Natural killer cell (primary cell): ENCODE results near the gene ABCG4. TPM values are rescaled to one million over a fixed set of nuclear protein-coding genes. Genes with fewer than 3 reads are reported as not detected.
A peak's percentile ranks its signal among the peaks of the same experiment; 100 is the strongest.

Source experiments
- ATAC-seq, 3 donors: fragments of 150-1000 bp in 2 of 3; fragments of 200-7000 bp in 1 of 3; cut with Tn5 transposase; 1 replicate in 1 of 3; 2 replicates in 2 of 3; pipeline ENCODE4 v1.10.0; 2021; ENCODE audit warnings: mild to moderate bottlenecking in 2 of 3, moderate library complexity in 2 of 3
- DNase-seq, 2 donors: peaks; one replicate each; pipeline versions ENCODE4 v3.0.0 to v3.0.0-alpha.2; 2013 to 2021; ENCODE audit warnings: mixed read lengths in 1 of 2
- H3K27ac ChIP-seq: one replicate; pipeline ENCODE4 v1.5.1; 2013; ENCODE audit warnings: mild to moderate bottlenecking, low read length
- H3K27me3 ChIP-seq: one replicate; pipeline ENCODE4 v1.6.1; 2013; ENCODE audit warnings: low read length; ENCODE audit not compliant: control insufficient read depth, insufficient read depth
- H3K36me3 ChIP-seq: one replicate; pipeline ENCODE4 v1.6.1; 2013; ENCODE audit warnings: low read length; ENCODE audit not compliant: control insufficient read depth, insufficient read depth
- H3K4me1 ChIP-seq: one replicate; pipeline ENCODE4 v1.6.1; 2013; ENCODE audit warnings: low read length; ENCODE audit not compliant: control insufficient read depth, insufficient read depth
- H3K4me3 ChIP-seq: one replicate; pipeline ENCODE4 v1.5.1; 2013; ENCODE audit warnings: low read length
- H3K9me3 ChIP-seq: one replicate; pipeline ENCODE4 v1.6.1; 2013; ENCODE audit warnings: low read length; ENCODE audit not compliant: control insufficient read depth, insufficient read depth
- H3K27ac Mint-ChIP-seq, 2 donors: one replicate each; pipeline ENCODE4 v1.8.0; 2022; ENCODE audit warnings: mild to moderate bottlenecking in 2 of 2, mixed read lengths in 2 of 2, moderate library complexity in 1 of 2
- H3K27me3 Mint-ChIP-seq, 2 donors: one replicate each; pipeline ENCODE4 v1.8.0; 2022; ENCODE audit warnings: low read depth in 2 of 2, mixed read lengths in 2 of 2
- H3K36me3 Mint-ChIP-seq: one replicate; pipeline ENCODE4 v1.8.0; 2022; ENCODE audit warnings: mixed read lengths
- H3K4me1 Mint-ChIP-seq, 2 donors: one replicate each; pipeline ENCODE4 v1.8.0; 2022; ENCODE audit warnings: mixed read lengths in 2 of 2
- H3K4me3 Mint-ChIP-seq: one replicate; pipeline ENCODE4 v1.8.0; 2022; ENCODE audit warnings: mild to moderate bottlenecking, moderate library complexity, mixed read lengths
- H3K9me3 Mint-ChIP-seq, 2 donors: one replicate each; pipeline ENCODE4 v1.8.0; 2022; ENCODE audit warnings: mixed read lengths in 2 of 2
- CTCF ChIP-seq: fragments of 200-600 bp; IDR thresholded peaks from one replicate; pipeline ENCODE4 v1.8.0; 2022; ENCODE audit warnings: antibody characterized with exemption
- WGBS: methylation state at CpG from one replicate; pipeline ENCODE4 v1.1.7; 2013; ENCODE audit warnings: missing lambda C conversion rate; ENCODE audit not compliant: insufficient coverage; 5-methylcytosine and 5-hydroxymethylcytosine counted together
- intact Hi-C: fragments of 100-400 bp; cut with micrococcal nuclease; formaldehyde crosslinking; loops from one replicate; pipeline ENCODE4 v1.14.2; 2022
- total RNA-seq, 4 donors: library from RNA; stranded (reverse); fragments of 120-200 nt in 1 of 4; gene quantifications; one replicate each; pipeline versions ENCODE4 v1.2.3 to v1.2.4, GENCODE V29; 2013 to 2022

Gene ABCG4
- total RNA-seq, 3 donors from 2014 or later (not counting 1 experiment from before 2014, with no cell fraction given) = 0.09 TPM; not detected in 2

- H3K27me3 ChIP-seq = no peaks in the 10 kb centered on the region
- TF ChIP-seq CTCF = no peak
- no peaks in the 10 kb centered on the region for H3K36me3 ChIP-seq
- peak overlapping the region; percentile 81 to 87 for H3K27ac Mint-ChIP-seq
- no peaks in the 10 kb centered on the region for H3K27me3 Mint-ChIP-seq
- ATAC-seq (no peak), DNase-seq (no peak)
- peaks cover 13 to 21% of the 10 kb centered on the region in 2 donors for H3K4me1 Mint-ChIP-seq
- H3K36me3 Mint-ChIP-seq = no peaks in the 10 kb centered on the region
- intact Hi-C loops = loop anchor here (5.0 kb wide), 3 partner anchors 75 to 190 kb away; partner anchors contain the start of genes RPS25 and TRAPPC4
- peak overlapping the region; percentile 100 for H3K4me3 ChIP-seq
- H3K4me1 ChIP-seq = peaks cover 12% of the 10 kb centered on the region
- peak overlapping the region; percentile 56 for H3K27ac ChIP-seq
- no peaks in the 10 kb centered on the region for H3K9me3 Mint-ChIP-seq
- H3K4me3 Mint-ChIP-seq = peak overlapping the region; percentile 95
- no peaks in the 10 kb centered on the region for H3K9me3 ChIP-seq
- WGBS = 5% methylated on average over 6 of the region's 11 CpGs
Observed at GRCh38 chr11:119207415-119207960, 58.6 kb downstream of the ABCG4 start.

- Histone ChIP-seq H3K4me1 (peaks cover 12% of the 10 kb centered on the region), H3K4me3 (no peak overlapping the region), H3K9me3 (no peaks in the 10 kb centered on the region), H3K27ac (no peak overlapping the region), H3K36me3 (no peaks in the 10 kb centered on the region), H3K27me3 (no peaks in the 10 kb centered on the region)
- no peak for ATAC-seq
- Mint-ChIP-seq H3K4me1 (peaks cover 18 to 28% of the 10 kb centered on the region in 2 donors), H3K4me3 (peak overlapping the region; percentile 4), H3K27ac (no peak overlapping the region), H3K27me3 (no peaks in the 10 kb centered on the region), H3K9me3 (no peaks in the 10 kb centered on the region), H3K36me3 (no peaks in the 10 kb centered on the region)
- DNase-seq = no peak
- intact Hi-C loops = loop anchor here (5.0 kb wide), 3 partner anchors 73 to 192 kb away; partner anchors contain the start of genes RPS25 and TRAPPC4
- 93% methylated on average over 7 of the region's 7 CpGs for WGBS
- no peak for TF ChIP-seq CTCF
Observed at GRCh38 chr11:119209186-119209585, 60.3 kb downstream of the ABCG4 start.

- intact Hi-C loops = no loop called here
- Mint-ChIP-seq H3K4me3 (no peak overlapping the region), H3K4me1 (peaks cover 18 to 26% of the 10 kb centered on the region in 2 donors), H3K9me3 (no peaks in the 10 kb centered on the region), H3K27ac (no peak overlapping the region), H3K27me3 (no peaks in the 10 kb centered on the region), H3K36me3 (no peaks in the 10 kb centered on the region)
- Histone ChIP-seq H3K9me3 (no peaks in the 10 kb centered on the region), H3K27ac (no peak overlapping the region), H3K27me3 (no peaks in the 10 kb centered on the region), H3K36me3 (no peaks in the 10 kb centered on the region), H3K4me1 (peaks cover 12% of the 10 kb centered on the region), H3K4me3 (no peak overlapping the region)
- TF ChIP-seq CTCF = no peak
- DNase-seq (no peak), ATAC-seq (no peak)
- WGBS = 87% methylated on average over 3 of the region's 3 CpGs
Observed at GRCh38 chr11:119210050-119210449, 61.2 kb downstream of the ABCG4 start.

Other genes starting within 250 kb of the ABCG4 start
- 100 to 1,000 TPM; 221 to 255 (median 234) TPM for gene BCL9L, start 223.1 kb upstream of the ABCG4 start, total RNA-seq
- gene UPK2, start 192.8 kb upstream of the ABCG4 start, total RNA-seq = under 1 TPM in 2 of 3 donors, not detected in 1; 0.40 to 0.41 TPM
- not detected for gene FOXR1, start 177.3 kb upstream of the ABCG4 start, total RNA-seq
- gene CENATAC, start 150.9 kb upstream of the ABCG4 start, total RNA-seq = 100 to 1,000 TPM; 121 to 143 (median 122) TPM
- 1,000 to 10,000 TPM in 1 of 3 donors, 100 to 1,000 TPM in 2; 870 to 1,051 (median 887) TPM for gene RPS25, start 130.7 kb upstream of the ABCG4 start, total RNA-seq
- 10 to 100 TPM; 71.4 to 84.5 (median 77.5) TPM for gene TRAPPC4, start 130.3 kb upstream of the ABCG4 start, total RNA-seq
- gene SLC37A4, start 118.2 kb upstream of the ABCG4 start, total RNA-seq = 1 to 10 TPM; 4.6 to 7.7 (median 6.5) TPM
- 100 to 1,000 TPM; 114 to 146 (median 123) TPM for gene HYOU1, start 91.8 kb upstream of the ABCG4 start, total RNA-seq
- 100 to 1,000 TPM in 1 of 3 donors, 10 to 100 TPM in 2; 91.4 to 101 (median 91.7) TPM for gene VPS11, start 81.2 kb upstream of the ABCG4 start, total RNA-seq
- 10 to 100 TPM in 1 of 3 donors, 1 to 10 TPM in 2; 6.1 to 10.1 (median 6.7) TPM for gene HMBS, start 64.2 kb upstream of the ABCG4 start, total RNA-seq
- gene DPAGT1, start 47.2 kb upstream of the ABCG4 start, total RNA-seq = 10 to 100 TPM; 20.5 to 28.5 (median 24.4) TPM
- gene C2CD2L, start 41.7 kb upstream of the ABCG4 start, total RNA-seq = 10 to 100 TPM; 20.3 to 27.7 (median 25.6) TPM
- 10 to 100 TPM; 30.2 to 38.2 (median 31.5) TPM for gene HINFP, start 27.5 kb upstream of the ABCG4 start, total RNA-seq
- 10 to 100 TPM; 12.4 to 16.4 (median 13.8) TPM for gene NLRX1, start 19.7 kb downstream of the ABCG4 start, total RNA-seq
- under 1 TPM; 0.33 to 0.48 (median 0.40) TPM for gene NHERF4, start 36.4 kb downstream of the ABCG4 start, total RNA-seq
- gene CBL, start 57.3 kb downstream of the ABCG4 start, total RNA-seq = 10 to 100 TPM; 29.0 to 32.5 (median 30.1) TPM
- gene MCAM, start 168.1 kb downstream of the ABCG4 start, total RNA-seq = 1 to 10 TPM in 1 of 3 donors, under 1 TPM in 2; 0.11 to 2.0 (median 0.19) TPM
- 10 to 100 TPM; 18.0 to 21.8 (median 18.1) TPM for gene RNF26, start 185.5 kb downstream of the ABCG4 start, total RNA-seq
- not detected for gene C1QTNF5, start 191.8 kb downstream of the ABCG4 start, total RNA-seq
- not detected for gene MFRP, start 197.7 kb downstream of the ABCG4 start, total RNA-seq
- 1 to 10 TPM in 1 of 3 donors, under 1 TPM in 1, not detected in 1; 0.50 to 3.9 TPM for gene USP2, start 232.6 kb downstream of the ABCG4 start, total RNA-seq